Hematopoietic multipotent progenitor cell treated with erythropoietin and hydrocortisone succinate and interleukin-3 and kit ligand, for 15 days (in vitro differentiated cells): ENCODE data around the gene TCHP.
"Not testable (repeated sequence)": the region's sequence is repeated elsewhere in the genome, so short reads cannot be mapped to it uniquely, and the experiment has no call there.

ENCODE experiments used
- DNase-seq: peaks from one replicate; pipeline ENCODE4 v3.0.0-alpha.2; 2015; ENCODE audit warnings: low spot score

The TCHP gene

GRCh38 chr12:109899783-109900751 lies at the start of gene TCHP:
TSS of gene TCHP (plus strand) at chr12:109900274. CDS start at chr12:109903027, 2,753 bp downstream.
- peak; percentile 72 for DNase-seq

DNA sequence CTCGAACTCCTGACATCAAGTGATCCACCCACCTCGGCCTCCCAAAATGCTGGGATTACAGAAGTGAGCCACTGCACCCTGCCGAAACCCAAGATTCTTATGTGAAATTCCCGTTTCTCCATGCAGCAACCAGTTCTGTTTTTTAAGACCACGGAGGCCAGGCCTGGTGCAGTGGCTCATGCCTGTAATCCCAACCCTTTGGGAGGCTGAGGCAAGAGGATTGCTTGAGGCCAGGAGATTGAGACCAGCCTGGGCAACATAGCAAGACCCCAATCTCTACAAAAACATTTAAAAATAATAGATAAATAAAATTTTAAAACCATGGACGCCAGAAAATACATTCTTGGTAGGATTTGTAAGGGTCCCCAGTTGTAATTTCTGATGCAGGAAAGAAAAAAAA lies 49.6 kb upstream of the TCHP start:
- not testable (repeated sequence) for DNase-seq

DNA sequence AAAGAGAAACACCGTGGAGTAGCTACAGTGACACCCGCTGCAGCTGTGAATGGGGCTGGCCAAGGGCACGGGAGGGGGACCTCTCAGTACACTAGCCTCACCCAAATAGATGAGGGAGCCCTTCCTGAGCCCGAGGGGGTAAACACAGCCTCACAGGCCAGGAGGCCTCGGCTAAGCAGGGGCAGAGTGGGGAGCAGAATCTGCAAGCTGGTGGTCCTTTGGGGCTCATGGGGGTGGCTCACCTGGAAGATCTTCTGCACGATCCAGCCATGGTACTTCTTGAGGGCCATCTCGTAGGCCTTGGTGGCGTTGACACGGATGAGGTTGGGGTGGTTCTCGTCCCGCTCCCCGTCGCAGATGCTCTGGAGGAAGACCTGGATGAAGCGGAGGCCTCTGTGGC lies 44.7 kb upstream of the TCHP start:
- DNase-seq: no peak

- no peak for DNase-seq
These were observed 42.4 kb upstream of the TCHP start for GRCh38 chr12:109857715-109858114.

GRCh38 chr12:109858764-109859163 lies 41.3 kb upstream of the TCHP start:
- DNase-seq: no peak

- no peak for DNase-seq
These were observed 39.1 kb upstream of the TCHP start for GRCh38 chr12:109860977-109861376.

GRCh38 chr12:109861689-109862314 lies 38.3 kb upstream of the TCHP start:
- no peak for DNase-seq

GRCh38 chr12:109862491-109862890 lies 37.6 kb upstream of the TCHP start:
- DNase-seq: not testable (repeated sequence)

- no peak for DNase-seq
These were observed 36.0 kb upstream of the TCHP start for GRCh38 chr12:109863847-109864712.

DNA sequence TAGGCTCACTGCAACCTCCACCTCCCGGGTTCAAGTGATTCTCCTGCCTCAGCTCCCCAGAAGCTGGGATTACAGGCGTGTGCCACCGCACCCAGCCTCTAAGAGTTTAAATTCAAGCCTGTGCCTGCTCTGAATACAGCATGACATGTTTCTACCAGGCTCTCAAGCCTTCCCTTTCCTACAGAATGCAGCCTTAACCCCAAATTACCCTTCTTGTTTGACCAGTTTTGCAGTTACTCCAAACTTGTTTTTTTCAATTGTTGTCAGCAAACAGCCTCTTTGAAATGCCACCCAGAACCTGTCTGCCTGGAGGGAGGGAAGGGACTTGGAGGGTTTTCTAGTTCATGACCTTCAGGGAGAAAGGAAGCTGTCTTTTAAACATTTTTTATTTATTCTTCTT lies 35.2 kb upstream of the TCHP start:
- no peak for DNase-seq

DNA sequence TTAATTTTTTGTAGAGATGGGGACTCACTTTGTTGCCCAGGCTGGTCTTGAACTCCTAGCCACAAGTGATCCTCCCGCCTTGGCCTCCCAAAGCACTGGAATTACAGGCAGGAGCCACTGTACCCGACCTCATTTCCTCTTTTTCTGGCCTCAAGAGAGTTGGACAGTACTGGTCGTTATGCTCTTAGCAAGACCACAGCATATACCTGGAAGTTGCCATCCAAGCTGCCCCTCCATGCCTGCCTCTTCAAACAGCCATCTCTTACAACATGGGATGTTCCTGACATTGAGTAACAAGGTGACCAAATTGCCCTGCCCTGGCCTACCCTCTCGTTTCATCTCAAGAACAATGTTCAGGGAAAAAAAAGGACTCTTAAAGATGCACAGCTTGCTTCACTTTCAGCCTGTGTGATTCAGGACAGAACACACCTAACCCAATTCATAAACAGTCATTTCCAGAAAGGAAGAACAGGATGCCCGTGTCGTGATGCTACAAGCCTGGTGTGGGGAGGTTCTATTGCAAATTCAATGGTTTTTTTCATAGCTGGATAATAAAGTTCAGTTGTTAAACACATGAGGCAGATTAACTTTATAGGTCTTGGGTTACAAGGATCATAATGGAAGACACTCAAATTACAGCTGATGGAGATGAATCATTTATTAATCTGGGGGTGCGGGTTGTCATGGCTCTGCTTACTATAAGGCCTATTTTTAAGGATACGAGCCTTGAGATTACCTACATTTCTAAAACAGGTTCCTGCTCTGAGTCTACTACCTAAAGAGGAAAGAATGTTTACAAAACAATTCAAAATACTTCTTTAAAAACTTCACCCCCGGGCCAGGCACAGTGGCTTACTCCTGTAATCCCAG lies 31.7 kb upstream of the TCHP start:
- DNase-seq: no peak

DNA sequence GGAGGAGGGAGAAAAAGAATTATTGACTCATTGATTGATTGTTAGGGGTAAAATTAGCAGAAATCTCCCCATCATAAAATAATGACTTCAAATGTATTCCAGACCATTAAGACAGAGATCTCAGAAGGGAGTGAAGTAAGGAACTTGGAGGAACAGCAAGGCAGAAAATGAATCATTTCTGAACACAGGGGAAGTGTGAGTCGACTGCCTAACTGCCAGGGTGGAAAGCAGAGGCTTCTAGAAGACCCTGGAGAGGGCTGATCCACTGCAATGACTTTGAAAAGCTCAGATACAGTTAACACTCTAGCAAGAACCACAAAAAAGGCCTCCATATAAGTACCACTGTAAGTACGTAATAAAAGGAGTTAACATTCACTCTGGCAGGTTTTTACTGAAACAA lies 29.4 kb upstream of the TCHP start:
- DNase-seq: no peak

GRCh38 chr12:109871668-109872314 lies 28.3 kb upstream of the TCHP start:
- DNase-seq: no peak

DNA sequence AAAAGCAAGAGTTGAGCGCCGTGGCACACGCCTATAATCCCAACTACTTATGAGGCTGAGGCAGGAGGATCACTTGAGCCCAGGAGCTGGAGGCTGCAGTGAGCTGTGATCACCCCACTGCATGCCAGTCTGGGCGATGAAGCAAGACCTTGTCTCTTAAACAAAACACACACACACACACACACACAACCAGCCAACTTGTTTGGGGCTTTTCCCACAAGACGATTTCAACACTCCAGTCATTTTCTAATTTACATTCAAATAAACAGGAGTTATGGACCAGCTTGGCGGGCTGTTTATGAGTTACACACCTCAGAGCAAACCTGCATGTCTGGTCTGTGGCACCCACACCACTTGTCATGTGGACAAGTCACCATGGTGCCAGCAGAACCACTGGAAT lies 26.4 kb upstream of the TCHP start:
- DNase-seq: no peak

- no peak for DNase-seq
These were observed 24.4 kb upstream of the TCHP start for GRCh38 chr12:109875572-109876131.

DNA sequence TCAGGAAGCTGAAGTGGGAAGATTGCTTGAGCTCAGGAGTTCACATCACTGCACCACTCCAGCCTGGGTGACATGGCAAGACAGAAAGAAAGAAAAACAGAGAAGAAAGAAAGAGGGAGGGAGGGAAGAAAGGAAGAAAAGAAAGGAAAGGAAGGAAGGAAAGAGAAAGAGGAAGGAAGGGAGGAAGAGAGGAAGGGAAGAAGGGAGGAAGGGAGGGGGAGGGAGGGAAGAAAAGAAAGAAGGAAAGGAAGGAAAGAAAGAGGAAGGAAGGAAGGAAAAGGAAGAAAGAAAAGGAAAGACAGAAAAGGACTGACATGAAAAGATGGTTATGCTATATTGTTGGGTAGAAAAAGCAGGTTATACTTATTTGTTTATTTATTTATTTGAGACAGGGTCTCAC lies 23.7 kb upstream of the TCHP start:
- no peak for DNase-seq

- DNase-seq: no peak
These were observed 22.4 kb upstream of the TCHP start for GRCh38 chr12:109877504-109878246.

DNA sequence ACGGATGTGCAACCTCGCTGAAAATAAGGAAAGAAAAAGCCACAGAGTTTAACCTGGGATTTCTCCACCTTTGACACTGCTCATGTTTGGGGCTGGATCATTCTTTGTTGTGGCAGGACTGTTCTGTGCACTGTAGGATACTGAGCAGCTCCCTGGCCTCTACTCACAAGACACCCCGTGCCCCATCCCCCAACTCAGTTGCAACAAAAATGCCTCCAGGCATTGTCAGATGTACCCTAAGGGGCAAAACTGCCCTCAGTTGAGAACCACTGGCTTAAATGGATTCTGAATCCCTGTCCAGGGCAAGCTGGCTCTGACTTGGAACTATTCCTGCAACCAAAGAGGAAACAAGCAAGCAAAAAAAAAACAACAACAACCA lies 21.8 kb upstream of the TCHP start:
- DNase-seq: no peak

GRCh38 chr12:109878749-109879148 lies 21.3 kb upstream of the TCHP start:
- DNase-seq: no peak
